Subcutaneous adipose tissue (tissue), 4 donors: ENCODE measurements around the gene SOBP. TPM values are rescaled to one million over a fixed set of nuclear protein-coding genes. Genes with fewer than 3 reads are reported as not detected.

Experiments
- total RNA-seq, 4 donors: library from RNA; depleted of rRNA; stranded (reverse); fragments of >200 nt; gene quantifications; one replicate each; pipeline ENCODE4 v1.1.0, GENCODE V29; 2016
- TF ChIP-seq, protein P1 (sequence below): fragments of 450-650 bp; IDR thresholded peaks from one replicate; pipeline ENCODE4 v1.5.1; 2016; ENCODE audit warnings: low read depth, mild to moderate bottlenecking, control low read depth, antibody characterized with exemption, moderate library complexity

Gene SOBP
- total RNA-seq, 4 donors from 2014 or later, result 4.0 to 7.5 (median 5.5) TPM

DNA sequence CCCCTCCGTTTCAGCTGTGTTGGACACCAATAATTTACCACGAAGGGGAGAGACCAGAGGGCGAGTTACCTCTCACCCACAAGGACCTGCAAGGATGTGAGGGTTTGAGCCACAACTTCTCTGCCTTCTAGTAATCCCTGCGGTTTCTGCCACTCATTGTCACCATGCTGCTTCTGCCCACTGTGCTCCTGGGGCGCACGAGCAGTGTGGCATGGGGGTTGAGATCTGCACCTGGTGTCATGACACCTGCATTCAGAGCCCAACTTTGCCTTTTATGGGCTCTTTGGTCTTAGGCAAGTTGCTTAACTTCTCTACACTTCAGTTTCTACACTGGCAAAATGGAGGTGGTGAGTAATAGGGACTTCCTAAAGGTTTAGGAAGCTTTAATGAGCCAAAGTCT is 84.9 kb downstream of the SOBP start:
- TF ChIP-seq, protein P1, sequence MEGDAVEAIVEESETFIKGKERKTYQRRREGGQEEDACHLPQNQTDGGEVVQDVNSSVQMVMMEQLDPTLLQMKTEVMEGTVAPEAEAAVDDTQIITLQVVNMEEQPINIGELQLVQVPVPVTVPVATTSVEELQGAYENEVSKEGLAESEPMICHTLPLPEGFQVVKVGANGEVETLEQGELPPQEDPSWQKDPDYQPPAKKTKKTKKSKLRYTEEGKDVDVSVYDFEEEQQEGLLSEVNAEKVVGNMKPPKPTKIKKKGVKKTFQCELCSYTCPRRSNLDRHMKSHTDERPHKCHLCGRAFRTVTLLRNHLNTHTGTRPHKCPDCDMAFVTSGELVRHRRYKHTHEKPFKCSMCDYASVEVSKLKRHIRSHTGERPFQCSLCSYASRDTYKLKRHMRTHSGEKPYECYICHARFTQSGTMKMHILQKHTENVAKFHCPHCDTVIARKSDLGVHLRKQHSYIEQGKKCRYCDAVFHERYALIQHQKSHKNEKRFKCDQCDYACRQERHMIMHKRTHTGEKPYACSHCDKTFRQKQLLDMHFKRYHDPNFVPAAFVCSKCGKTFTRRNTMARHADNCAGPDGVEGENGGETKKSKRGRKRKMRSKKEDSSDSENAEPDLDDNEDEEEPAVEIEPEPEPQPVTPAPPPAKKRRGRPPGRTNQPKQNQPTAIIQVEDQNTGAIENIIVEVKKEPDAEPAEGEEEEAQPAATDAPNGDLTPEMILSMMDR, result no peak

DNA sequence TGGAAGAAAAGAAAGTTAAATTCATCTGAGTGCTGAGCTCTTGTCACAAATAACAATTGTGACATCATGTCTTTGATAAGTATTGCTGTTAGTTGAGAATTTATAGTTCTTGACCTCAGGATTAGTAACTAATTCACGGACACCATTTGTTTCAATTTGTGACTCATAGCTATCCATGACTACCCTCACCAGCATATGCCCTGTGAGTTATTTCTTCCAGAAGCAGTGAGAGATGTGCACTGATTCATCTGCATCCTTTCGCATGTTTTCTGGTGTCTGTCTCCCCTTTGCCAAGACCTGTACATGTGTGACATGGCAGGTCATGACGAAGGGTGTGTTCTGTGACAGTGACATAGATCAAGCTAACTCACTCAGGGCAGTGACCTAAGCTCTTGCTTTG is 86.9 kb downstream of the SOBP start:
- TF ChIP-seq, protein P1, result no peak

DNA sequence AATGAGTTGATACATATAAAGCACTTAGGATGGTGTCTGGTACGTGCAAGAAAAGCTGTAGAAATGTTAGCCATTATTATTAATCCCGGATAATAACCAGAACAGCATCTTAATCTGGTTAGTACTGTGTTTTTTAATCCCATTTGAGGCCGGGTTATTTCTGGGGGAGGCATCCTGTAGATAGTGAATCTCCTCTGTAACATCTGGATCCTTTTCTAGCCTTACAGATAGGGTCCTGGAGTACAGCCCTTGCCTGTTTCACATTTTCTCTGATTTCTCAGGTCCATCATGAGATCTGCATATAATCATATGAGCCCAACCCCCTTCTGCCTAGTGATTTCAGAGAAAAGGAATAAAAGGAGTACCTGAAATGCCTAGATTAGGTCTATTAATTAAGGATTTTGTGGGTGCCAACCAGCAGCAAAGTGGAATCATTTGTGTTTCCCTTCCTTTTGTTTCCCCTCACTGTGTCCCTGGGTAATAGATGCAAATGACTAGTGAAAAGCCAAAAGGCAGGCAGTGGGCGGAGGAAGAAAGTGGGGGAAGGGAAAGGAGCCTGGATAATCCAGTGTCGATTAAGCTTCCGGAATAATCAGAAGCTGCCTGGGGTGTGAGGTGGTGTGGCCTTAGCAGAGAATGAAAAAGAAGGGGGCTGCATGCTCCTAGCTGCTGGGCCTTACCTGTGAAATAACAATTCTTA is 88.9 kb downstream of the SOBP start:
- TF ChIP-seq, protein P1, result no peak

DNA sequence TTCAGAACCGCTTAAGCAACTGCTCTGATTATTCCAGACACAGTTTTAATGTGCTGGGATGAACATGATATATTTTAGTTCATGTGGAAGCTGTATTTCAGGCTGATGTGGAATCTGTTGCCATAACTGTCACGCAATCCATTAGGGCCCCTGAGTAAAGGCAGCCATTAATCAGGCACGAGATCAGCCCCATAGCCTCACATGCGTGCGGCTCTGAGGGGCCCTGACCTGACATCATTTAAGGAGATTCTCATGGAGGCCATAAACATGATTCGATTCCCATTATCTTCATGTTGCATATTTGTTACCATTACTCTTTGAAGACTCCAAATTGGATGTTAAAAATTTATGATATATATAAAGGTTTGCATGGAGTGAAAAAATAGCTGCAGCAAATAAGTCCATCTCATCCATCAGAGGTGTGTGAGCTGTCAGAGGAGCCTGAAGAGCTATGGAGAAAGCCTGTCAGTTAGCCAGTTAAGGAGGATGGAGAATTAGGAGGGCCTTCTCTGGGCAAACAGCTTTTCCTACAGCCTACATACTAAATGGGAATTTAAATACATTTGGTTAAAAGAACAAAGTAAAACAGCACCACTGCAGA is 89.6 kb downstream of the SOBP start:
- TF ChIP-seq, protein P1, result no peak

DNA sequence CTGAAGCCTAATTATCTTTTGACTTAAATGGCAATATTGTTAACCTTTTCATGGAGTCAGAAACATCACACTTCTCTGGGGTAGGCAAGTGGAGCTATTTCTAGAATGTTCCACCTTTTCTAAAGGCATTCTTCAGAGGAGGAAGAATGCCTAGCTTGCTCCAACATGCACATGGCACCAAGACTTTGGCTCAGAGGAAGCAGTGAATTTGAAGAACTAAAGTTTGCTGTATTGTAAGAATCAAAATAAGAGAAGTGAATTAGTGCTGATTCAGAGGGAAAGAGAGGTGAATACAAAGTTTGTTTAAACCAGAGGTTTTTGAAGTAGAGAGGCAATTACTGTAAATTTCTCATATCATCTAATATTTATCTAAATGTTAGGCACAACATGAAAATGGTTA is 92.2 kb downstream of the SOBP start:
- TF ChIP-seq, protein P1, result no peak

DNA sequence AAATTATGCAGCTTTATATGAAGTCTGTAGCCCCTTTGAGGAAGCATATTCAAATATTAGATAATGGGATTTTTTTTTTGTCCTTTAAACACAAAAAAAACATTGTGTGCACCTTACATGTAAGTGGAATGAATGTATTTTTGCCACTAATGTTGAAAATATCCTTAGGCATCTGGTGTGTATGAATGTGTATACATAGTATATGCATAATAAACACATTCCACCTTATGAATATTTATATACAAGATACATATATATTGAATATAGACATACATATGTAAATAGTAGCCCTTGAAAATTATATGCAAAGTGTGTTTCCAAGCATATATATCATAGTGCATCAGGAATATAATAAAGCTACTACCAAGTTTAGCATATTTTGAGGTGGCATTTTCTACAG is 94.8 kb downstream of the SOBP start:
- TF ChIP-seq, protein P1, result no peak

DNA sequence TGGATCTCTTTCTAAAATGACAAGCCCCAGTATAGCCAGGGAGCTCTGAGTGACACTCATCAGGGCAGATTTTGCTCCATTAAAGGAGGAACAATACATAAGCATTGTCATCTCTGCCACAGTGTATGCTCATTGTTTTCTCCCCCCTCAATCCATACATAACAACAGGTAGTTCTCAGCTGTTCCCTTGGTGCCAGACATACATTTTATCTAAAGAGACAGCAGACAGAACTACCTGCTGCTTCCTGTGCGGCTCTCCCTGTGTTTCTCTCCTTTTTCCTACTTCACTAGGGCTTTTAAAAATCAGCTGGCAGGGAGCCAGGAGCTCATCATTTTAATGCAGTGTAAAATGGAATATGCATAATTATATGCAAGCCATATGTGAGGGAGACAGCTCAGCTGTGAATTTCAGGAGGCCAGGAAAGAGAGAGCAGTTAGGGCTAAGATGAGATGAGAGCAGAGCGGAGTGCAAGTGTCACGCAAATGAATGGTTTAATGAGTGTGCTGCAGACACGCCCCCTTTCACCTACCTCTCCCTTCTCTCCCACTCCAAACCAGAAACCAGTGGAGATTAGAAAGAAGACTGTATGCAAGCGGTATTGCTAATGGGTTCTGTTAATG is 96.0 kb downstream of the SOBP start:
- TF ChIP-seq, protein P1, result no peak
